GM12801 (cell line): ENCODE results near the gene FAM120A.

Source experiments
- CTCF ChIP-seq: IDR thresholded peaks from one replicate; pipeline ENCODE4 v1.5.1; 2011; ENCODE audit warnings: control low read depth; ENCODE audit not compliant: insufficient read length; ENCODE audit errors: extremely low read depth

The FAM120A gene

GRCh38 chr9:93587651-93588347, 136.3 kb downstream of the FAM120A start:
- TF ChIP-seq CTCF, result no peak

GRCh38 chr9:93588641-93589609, 137.4 kb downstream of the FAM120A start:
- no peak for TF ChIP-seq CTCF

- TF ChIP-seq CTCF, result no peak
Measured at GRCh38 chr9:93589688-93590087, 138.2 kb downstream of the FAM120A start.

- TF ChIP-seq CTCF, result no peak
Measured at GRCh38 chr9:93590609-93591234, 139.2 kb downstream of the FAM120A start.

- TF ChIP-seq CTCF, result no peak
Measured at GRCh38 chr9:93591301-93592007, 140.0 kb downstream of the FAM120A start.

GRCh38 chr9:93592008-93592642, 140.6 kb downstream of the FAM120A start:
- no peak for TF ChIP-seq CTCF
